ENCODE data around the gene MAS1L. TPM values are rescaled to one million over a fixed set of nuclear protein-coding genes. Genes with fewer than 3 reads are reported as not detected.

MAS1L gene
- total RNA-seq, 3 donors from 2014 or later: not detected

- no peak overlapping the region for H3K4me3 Mint-ChIP-seq
- DNase-seq (no peak), ATAC-seq (no peak)
- no peaks in the 10 kb centered on the region for H3K4me1 Mint-ChIP-seq (ENCODE audit: low read depth)
- no peaks in the 10 kb centered on the region for H3K36me3 Mint-ChIP-seq (ENCODE audit: insufficient read depth)
- H3K27me3 Mint-ChIP-seq (ENCODE audit: low read depth): peaks cover 13% of the 10 kb centered on the region
- H3K9me3 Mint-ChIP-seq: peaks cover 4% of the 10 kb centered on the region
Measured at GRCh38 chr6:29483735-29484134, 4.0 kb downstream of the MAS1L start.

DNA sequence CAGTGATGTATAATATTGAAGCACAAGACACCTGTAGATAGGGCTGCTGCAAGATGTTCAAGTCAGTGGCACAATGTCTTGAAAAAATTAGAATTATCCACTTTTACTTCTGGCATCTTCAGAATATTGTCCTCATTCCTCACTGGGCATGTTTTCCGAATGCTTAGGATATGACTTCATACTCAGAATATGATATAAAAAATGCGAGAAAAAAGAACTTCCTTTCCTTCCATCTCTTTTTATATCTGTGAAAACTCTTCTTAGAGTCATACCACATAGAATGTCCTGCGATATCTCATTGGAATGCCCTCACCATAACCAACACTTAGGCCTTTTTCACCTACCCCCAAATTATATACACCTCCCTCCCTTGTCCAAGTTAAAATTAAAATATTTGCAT is 4.6 kb downstream of the MAS1L start:
- peaks cover 13% of the 10 kb centered on the region for H3K27me3 Mint-ChIP-seq (ENCODE audit: low read depth)
- no peak for DNase-seq
- H3K9me3 Mint-ChIP-seq: peaks cover 4% of the 10 kb centered on the region
- no peak for ATAC-seq
- no peak overlapping the region for H3K4me3 Mint-ChIP-seq
- H3K36me3 Mint-ChIP-seq (ENCODE audit: insufficient read depth): no peaks in the 10 kb centered on the region
- no peaks in the 10 kb centered on the region for H3K4me1 Mint-ChIP-seq (ENCODE audit: low read depth)

- Mint-ChIP-seq H3K9me3 (peaks cover 4% of the 10 kb centered on the region), H3K4me3 (no peak overlapping the region), H3K27me3 (ENCODE audit: low read depth) (peaks cover 22% of the 10 kb centered on the region), H3K36me3 (ENCODE audit: insufficient read depth) (no peaks in the 10 kb centered on the region), H3K4me1 (ENCODE audit: low read depth) (no peaks in the 10 kb centered on the region)
- DNase-seq: no peak
- no peak for ATAC-seq
Measured at GRCh38 chr6:29479560-29479959, 8.2 kb downstream of the MAS1L start.

GRCh38 chr6:29478740-29479139 is 9.0 kb downstream of the MAS1L start:
- no peak for DNase-seq
- ATAC-seq: no peak
- Mint-ChIP-seq H3K4me1 (ENCODE audit: low read depth) (no peaks in the 10 kb centered on the region), H3K4me3 (no peak overlapping the region), H3K36me3 (ENCODE audit: insufficient read depth) (no peaks in the 10 kb centered on the region), H3K9me3 (peaks cover 4% of the 10 kb centered on the region), H3K27me3 (ENCODE audit: low read depth) (peaks cover 22% of the 10 kb centered on the region)

- ATAC-seq (no peak), DNase-seq (no peak)
- Mint-ChIP-seq H3K9me3 (peaks cover 4% of the 10 kb centered on the region), H3K36me3 (ENCODE audit: insufficient read depth) (no peaks in the 10 kb centered on the region), H3K4me1 (ENCODE audit: low read depth) (no peaks in the 10 kb centered on the region), H3K4me3 (no peak overlapping the region), H3K27me3 (ENCODE audit: low read depth) (peaks cover 26% of the 10 kb centered on the region)
Measured at GRCh38 chr6:29477923-29478450, 9.8 kb downstream of the MAS1L start.

DNA sequence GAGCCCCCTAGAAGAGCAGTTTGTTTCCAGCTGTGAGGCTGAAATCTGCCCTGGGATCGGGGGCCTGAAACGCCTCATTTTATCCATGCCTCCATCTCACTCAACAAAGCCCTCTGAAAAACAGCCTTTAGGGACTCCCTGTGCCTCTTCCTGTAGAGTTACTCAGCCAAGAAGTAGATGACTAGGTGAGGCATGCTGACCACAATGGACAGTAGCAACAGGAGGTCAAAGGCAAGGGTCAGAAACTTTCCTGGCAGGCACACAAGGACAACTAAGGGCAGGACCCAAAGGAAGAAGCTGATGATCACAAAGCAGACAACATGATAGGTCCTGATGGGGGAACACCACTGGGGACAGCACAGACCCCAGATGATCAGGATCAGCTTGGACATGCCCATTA is 12.8 kb downstream of the MAS1L start:
- H3K4me3 Mint-ChIP-seq: no peak overlapping the region
- peaks cover 26% of the 10 kb centered on the region for H3K27me3 Mint-ChIP-seq (ENCODE audit: low read depth)
- no peaks in the 10 kb centered on the region for H3K4me1 Mint-ChIP-seq (ENCODE audit: low read depth)

GRCh38 chr6:29466241-29466640 is 21.5 kb downstream of the MAS1L start:
- no peak for ATAC-seq
- H3K9me3 Mint-ChIP-seq: no peaks in the 10 kb centered on the region

More for the DNA sequence above, 12.8 kb downstream of the MAS1L start:
- ATAC-seq (no peak), DNase-seq (no peak)
- no peaks in the 10 kb centered on the region for H3K36me3 Mint-ChIP-seq (ENCODE audit: insufficient read depth)
- no peaks in the 10 kb centered on the region for H3K9me3 Mint-ChIP-seq

DNA sequence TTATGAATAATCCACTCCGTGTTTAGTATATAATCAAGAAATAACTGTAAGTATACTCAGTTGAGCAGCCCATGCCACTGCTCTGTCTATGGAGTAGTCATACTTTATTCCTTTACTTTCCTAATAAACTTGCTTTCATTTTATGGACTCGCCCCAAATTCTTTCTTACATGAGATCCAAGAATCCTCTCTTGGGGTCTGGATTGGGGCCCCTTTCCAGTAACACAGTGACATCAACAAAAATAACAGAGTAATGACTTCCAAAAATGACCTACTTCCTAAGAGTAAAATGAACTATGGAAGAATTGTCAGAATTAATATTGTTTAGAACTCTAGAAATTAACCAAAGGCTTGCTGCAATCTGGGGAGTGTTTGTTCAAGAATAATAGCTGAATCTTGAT is 22.0 kb downstream of the MAS1L start:
- H3K4me1 Mint-ChIP-seq (ENCODE audit: low read depth): no peaks in the 10 kb centered on the region
- H3K9me3 Mint-ChIP-seq: no peaks in the 10 kb centered on the region
- no peak overlapping the region for H3K4me3 Mint-ChIP-seq
- DNase-seq (no peak), ATAC-seq (no peak)
- H3K36me3 Mint-ChIP-seq (ENCODE audit: insufficient read depth): no peaks in the 10 kb centered on the region
- peaks cover 14% of the 10 kb centered on the region for H3K27me3 Mint-ChIP-seq (ENCODE audit: low read depth)

More at GRCh38 chr6:29466241-29466640, 21.5 kb downstream of the MAS1L start:
- H3K4me3 Mint-ChIP-seq: no peak overlapping the region
- DNase-seq: no peak
- H3K27me3 Mint-ChIP-seq (ENCODE audit: low read depth): peaks cover 14% of the 10 kb centered on the region
- H3K4me1 Mint-ChIP-seq (ENCODE audit: low read depth): no peaks in the 10 kb centered on the region
- H3K36me3 Mint-ChIP-seq (ENCODE audit: insufficient read depth): no peaks in the 10 kb centered on the region

- Mint-ChIP-seq H3K27me3 (ENCODE audit: low read depth) (peaks cover 14% of the 10 kb centered on the region), H3K4me3 (no peak overlapping the region), H3K4me1 (ENCODE audit: low read depth) (no peaks in the 10 kb centered on the region), H3K9me3 (no peaks in the 10 kb centered on the region), H3K36me3 (ENCODE audit: insufficient read depth) (no peaks in the 10 kb centered on the region)
- no peak for DNase-seq
- ATAC-seq: no peak
Measured at GRCh38 chr6:29465279-29465678, 22.5 kb downstream of the MAS1L start.

DNA sequence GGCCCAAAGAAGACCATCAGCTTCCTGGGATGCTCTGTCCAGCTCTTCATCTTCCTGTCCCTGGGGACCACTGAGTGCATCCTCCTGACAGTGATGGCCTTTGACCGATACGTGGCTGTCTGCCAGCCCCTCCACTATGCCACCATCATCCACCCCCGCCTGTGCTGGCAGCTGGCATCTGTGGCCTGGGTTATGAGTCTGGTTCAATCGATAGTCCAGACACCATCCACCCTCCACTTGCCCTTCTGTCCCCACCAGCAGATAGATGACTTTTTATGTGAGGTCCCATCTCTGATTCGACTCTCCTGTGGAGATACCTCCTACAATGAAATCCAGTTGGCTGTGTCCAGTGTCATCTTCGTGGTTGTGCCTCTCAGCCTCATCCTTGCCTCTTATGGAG is 25.7 kb downstream of the MAS1L start:
- Mint-ChIP-seq H3K36me3 (ENCODE audit: insufficient read depth) (no peaks in the 10 kb centered on the region), H3K4me1 (ENCODE audit: low read depth) (no peaks in the 10 kb centered on the region), H3K9me3 (no peaks in the 10 kb centered on the region), H3K4me3 (no peak overlapping the region), H3K27me3 (ENCODE audit: low read depth) (peaks cover 15% of the 10 kb centered on the region)
- no peak for DNase-seq
- no peak for ATAC-seq

DNA sequence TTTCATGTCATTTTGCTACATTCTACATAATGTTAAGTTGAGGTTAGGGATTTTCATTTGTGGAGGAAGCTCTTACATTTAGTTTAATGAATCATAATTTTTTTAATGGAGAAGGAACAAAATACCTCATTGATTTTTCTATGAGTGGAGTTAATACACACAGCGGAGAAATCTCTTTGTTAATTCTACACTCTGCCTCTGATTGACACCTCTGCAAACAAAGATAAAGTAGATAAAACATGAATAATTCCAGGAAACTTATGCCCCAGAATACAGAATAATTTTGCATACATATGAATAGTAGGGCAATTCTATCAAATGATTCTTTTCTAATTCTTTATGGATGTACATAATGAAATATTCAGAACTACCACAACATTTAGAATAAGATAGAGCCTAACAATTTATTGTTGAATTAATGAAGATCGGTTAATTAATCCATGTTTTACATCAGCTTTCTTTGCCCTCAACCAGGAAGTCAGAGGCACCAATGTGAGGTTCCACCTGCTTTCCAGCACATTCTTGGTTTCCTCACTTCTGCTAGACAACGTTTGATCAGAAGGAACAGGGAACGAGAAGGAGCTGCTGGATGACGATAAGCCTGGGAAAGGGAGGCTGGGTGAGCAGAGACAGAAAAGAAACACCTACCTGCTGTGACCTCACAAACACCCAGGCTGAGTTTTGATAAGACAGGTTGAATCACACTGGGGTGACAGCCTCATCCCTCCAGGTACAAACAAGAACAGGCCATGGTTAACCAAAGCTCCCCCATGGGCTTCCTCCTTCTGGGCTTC is 26.5 kb downstream of the MAS1L start:
- H3K4me3 Mint-ChIP-seq: no peak overlapping the region
- H3K27me3 Mint-ChIP-seq (ENCODE audit: low read depth): peaks cover 15% of the 10 kb centered on the region
- ATAC-seq (no peak), DNase-seq (no peak)
- H3K9me3 Mint-ChIP-seq: no peaks in the 10 kb centered on the region
- H3K4me1 Mint-ChIP-seq (ENCODE audit: low read depth): no peaks in the 10 kb centered on the region
- H3K36me3 Mint-ChIP-seq (ENCODE audit: insufficient read depth): no peaks in the 10 kb centered on the region

GRCh38 chr6:29456971-29457370 is 30.8 kb downstream of the MAS1L start, which contains the start of the genes OR11A1 and OR2H1:
Gene OR11A1 (minus strand): TSS chr6:29457071. CDS start chr6:29427641, 29,430 bp downstream.
Gene OR2H1 (plus strand): TSS chr6:29457155. CDS start chr6:29461770, 4,615 bp downstream.
- Mint-ChIP-seq H3K4me3 (no peak within 1 kb of the TSS), H3K27me3 (ENCODE audit: low read depth) (peaks cover 16% of the 10 kb centered on the region), H3K36me3 (ENCODE audit: insufficient read depth) (no peaks in the 10 kb centered on the region), H3K4me1 (ENCODE audit: low read depth) (no peaks in the 10 kb centered on the region), H3K9me3 (no peaks in the 10 kb centered on the region)
- no peak for DNase-seq
- ATAC-seq: no peak

- peaks cover 5% of the 10 kb centered on the region for H3K9me3 Mint-ChIP-seq
- H3K4me1 Mint-ChIP-seq (ENCODE audit: low read depth): no peaks in the 10 kb centered on the region
- no peak for DNase-seq
- H3K27me3 Mint-ChIP-seq (ENCODE audit: low read depth): peaks cover 50% of the 10 kb centered on the region
- H3K36me3 Mint-ChIP-seq (ENCODE audit: insufficient read depth): no peaks in the 10 kb centered on the region
- H3K4me3 Mint-ChIP-seq: no peak overlapping the region
- ATAC-seq: no peak
Measured at GRCh38 chr6:29451471-29452193, 36.1 kb downstream of the MAS1L start.

DNA sequence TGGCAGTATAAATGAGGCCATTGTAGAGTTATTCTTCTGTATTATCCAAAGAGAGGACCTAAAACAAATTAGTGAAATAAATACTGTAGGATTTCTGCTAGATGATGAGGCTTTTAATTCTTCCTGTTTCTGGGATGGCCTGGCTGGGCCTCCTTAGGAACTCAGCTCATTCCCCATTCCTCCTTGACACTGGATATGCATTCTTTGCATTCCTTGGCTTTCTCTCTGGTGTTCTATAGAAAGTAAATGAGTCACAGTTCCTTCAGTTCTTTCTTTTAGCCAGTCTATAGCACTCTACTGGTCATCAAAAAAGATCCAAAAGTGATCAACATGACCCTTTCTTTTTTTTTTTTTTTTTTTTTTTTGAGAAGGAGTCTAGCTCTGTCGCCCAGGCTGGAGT is 40.1 kb downstream of the MAS1L start:
- H3K4me3 Mint-ChIP-seq: no peak overlapping the region
- H3K4me1 Mint-ChIP-seq (ENCODE audit: low read depth): no peaks in the 10 kb centered on the region
- DNase-seq (no peak), ATAC-seq (no peak)
- peaks cover 14% of the 10 kb centered on the region for H3K9me3 Mint-ChIP-seq
- peaks cover 65% of the 10 kb centered on the region for H3K27me3 Mint-ChIP-seq (ENCODE audit: low read depth)
- no peaks in the 10 kb centered on the region for H3K36me3 Mint-ChIP-seq (ENCODE audit: insufficient read depth)

Measured in activated T-cell treated with anti-CD3 and anti-CD28 coated beads, Interleukin-2, amount 50 U/mL, for 4 hours (primary cell).